NT2/D1 (cell line): ENCODE data around the gene WDR48.

ENCODE experiments used
- YY1 ChIP-seq: IDR thresholded peaks from 2 replicates; pipeline ENCODE4 v1.6.1; 2011; ENCODE audit not compliant: insufficient read length, insufficient read depth
- ZNF274 ChIP-seq: IDR thresholded peaks from 2 replicates; pipeline ENCODE4 v1.6.1; 2011; ENCODE audit warnings: mild to moderate bottlenecking, low read depth, low read length

- TF ChIP-seq YY1 (no peak), ZNF274 (no peak)
These were observed 46.5 kb upstream of the WDR48 start for GRCh38 chr3:39005295-39005694.
